Left hindlimb (tissue), 1 donor: ENCODE results near the gene PAFAH2.

Source experiments
- DNase-seq: peaks from one replicate; pipeline ENCODE4 v3.0.0-alpha.2; 2018

Gene PAFAH2

DNA sequence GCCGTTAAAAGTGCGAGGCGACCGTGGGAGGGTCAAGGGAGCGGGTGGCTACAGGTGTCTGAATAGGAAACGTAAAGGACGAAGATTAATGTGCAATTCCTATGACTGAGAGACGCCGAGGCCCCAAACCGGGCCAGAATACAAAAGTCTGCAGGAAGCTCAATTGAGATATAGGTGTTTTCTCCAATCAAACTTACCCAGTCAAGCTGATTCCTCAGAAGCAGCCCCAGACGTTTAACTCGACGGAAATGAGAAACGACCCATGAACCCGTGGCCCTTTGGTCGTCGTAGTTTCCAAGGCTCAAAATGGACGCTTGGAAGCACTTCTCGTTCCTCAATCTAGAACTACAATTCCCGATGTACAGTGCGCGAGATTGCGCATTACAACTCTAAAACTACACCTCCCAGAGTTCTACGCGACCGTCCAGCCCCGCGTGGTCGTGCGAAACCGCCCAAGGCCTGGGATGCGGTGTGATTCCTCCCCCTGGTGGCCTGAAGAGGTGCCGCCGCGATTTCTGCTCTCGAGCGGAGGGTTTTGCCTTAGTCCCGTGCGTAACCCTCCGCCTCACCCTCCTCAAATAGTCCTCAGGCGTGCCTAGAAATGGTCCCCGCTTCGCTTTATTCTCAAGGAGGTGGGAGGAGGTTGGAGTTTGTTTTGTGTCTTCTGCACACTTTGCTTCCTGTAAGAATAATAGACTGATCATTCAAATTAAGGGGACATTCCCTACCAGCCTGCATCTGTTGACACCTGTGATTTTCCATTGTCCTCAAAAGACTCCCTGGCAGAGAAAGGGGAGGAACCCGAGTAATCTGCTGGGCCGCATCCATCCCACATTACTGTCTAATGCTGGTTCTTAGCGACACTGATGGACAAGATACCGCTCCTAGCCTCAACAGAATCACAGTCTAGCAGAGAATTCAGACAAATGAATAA lies at the start of gene PAFAH2:
TSS of gene PAFAH2 (minus strand) at position 236 of the 934 bp plus-strand sequence. CDS start 7,247 bp downstream, outside the sequence.
- DNase-seq, result peak; percentile 98

GRCh38 chr1:26047278-26047874 lies 49.5 kb upstream of the PAFAH2 start:
- DNase-seq, result no peak

DNA sequence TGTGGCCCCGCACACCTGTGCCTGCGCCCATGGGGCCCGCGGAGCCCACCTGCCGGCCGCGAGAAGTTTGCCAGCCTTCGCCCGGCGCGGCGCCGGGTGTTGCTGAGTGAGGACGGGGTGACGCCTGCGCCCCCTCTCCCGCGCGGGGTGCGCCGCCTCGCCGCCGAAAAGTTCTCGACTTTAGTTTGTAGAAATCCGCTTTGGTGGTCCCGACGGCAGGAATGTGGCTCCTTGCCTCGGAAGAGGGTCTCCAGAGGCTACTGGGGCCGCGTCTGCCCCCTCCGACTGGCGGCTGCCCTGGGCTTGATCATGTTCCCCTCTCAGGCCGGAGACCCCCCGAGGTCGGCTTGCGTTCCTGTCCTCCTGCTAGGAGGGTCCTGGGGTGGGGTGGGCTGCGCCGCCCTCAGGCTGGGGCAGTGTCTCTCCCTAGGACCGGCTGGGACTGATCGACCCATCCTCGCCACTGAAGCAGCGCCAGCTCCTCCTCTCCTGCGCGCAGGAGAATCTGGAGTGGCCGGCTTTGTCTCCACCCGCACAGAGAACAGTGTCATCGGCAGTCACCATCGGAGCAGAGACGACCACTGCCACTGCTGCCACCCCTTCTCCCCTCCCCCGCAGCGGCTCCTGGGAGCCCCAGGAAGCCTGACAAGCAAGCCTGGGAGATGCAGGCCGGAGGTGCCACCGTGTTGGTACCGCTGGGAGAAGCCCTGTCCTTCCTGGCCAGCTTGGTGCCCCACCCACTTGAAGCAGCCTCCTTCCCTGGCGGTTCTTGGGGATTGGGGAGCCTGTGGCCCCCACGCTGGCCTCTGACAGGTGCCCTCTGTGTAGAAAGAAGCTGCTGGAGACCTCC lies 48.6 kb upstream of the PAFAH2 start:
- DNase-seq, result no peak

GRCh38 chr1:26045722-26046245 lies 47.9 kb upstream of the PAFAH2 start, which contains the start of gene SLC30A2:
SLC30A2 (minus strand) TSS chr1:26046118; CDS start chr1:26045896, 222 bp downstream.
- DNase-seq, result no peak

GRCh38 chr1:26044971-26045721 lies 47.3 kb upstream of the PAFAH2 start:
- no peak for DNase-seq

DNA sequence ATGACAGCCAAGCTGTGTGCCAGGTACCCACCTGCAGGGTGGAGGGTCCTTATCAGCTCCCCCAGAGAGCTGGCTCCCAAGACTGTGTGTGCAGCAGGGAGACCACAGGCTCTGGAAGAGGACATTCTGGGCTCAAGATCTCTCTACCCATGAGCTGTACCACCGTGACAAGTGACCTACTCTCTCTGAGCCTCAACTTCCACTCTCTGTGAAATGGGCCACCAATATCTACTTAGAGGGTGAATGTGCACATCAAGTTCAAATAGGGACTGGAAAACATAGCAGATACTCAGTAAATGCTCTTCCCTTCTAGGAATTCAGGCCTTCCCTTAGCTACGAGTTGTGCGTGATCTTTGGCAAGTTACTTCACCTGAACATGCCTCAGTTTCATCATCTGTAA lies 46.6 kb upstream of the PAFAH2 start:
- no peak for DNase-seq

- DNase-seq, result no peak
Measured at GRCh38 chr1:26043765-26044164, 45.9 kb upstream of the PAFAH2 start.

DNA sequence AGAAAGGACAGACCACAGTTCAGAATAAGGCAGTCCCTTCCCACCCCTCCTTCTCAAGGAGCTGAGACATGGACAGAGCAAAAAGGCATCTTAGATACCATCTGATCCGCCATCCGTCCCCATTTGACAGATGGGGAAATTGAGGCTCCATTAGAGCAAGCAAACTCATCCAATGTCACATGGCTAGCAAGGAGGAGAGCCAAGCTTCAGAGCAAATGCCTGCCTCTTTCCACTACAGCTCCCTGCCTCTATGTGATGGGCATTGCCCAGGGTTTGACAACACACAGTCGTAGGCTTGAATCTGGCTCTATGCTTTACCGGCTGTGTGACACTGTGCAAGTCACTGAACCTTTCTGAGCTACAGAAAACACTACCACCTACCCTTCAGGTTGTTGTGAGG lies 44.1 kb upstream of the PAFAH2 start:
- DNase-seq, result no peak

- DNase-seq, result no peak
Measured at GRCh38 chr1:26041401-26041800, 43.5 kb upstream of the PAFAH2 start.

- DNase-seq, result no peak
Measured at GRCh38 chr1:26038904-26039303, 41.0 kb upstream of the PAFAH2 start.

DNA sequence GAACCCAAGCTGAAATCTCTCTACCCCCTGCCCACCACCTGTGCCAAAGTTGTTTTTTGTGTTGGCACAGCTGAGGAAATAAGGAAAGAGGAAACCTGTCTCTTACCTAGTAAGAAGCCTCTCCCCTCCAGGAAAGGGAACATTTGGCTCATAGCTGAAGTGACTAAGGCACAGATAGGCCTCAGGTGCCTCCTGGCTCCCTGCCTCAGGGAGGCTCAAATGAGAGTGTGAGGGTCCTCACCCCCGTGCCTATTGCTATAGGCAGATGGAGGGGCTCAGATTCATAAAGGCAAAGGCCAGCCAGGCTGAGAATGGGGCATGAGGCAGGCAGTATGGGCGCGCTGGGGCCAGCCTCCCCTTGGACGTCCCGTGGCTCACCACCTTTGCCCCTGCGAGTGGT lies 40.6 kb upstream of the PAFAH2 start:
- no peak for DNase-seq

- DNase-seq, result no peak
Measured at GRCh38 chr1:26037904-26038303, 40.0 kb upstream of the PAFAH2 start.

- DNase-seq, result no peak
Measured at GRCh38 chr1:26036756-26037281, 39.0 kb upstream of the PAFAH2 start.

DNA sequence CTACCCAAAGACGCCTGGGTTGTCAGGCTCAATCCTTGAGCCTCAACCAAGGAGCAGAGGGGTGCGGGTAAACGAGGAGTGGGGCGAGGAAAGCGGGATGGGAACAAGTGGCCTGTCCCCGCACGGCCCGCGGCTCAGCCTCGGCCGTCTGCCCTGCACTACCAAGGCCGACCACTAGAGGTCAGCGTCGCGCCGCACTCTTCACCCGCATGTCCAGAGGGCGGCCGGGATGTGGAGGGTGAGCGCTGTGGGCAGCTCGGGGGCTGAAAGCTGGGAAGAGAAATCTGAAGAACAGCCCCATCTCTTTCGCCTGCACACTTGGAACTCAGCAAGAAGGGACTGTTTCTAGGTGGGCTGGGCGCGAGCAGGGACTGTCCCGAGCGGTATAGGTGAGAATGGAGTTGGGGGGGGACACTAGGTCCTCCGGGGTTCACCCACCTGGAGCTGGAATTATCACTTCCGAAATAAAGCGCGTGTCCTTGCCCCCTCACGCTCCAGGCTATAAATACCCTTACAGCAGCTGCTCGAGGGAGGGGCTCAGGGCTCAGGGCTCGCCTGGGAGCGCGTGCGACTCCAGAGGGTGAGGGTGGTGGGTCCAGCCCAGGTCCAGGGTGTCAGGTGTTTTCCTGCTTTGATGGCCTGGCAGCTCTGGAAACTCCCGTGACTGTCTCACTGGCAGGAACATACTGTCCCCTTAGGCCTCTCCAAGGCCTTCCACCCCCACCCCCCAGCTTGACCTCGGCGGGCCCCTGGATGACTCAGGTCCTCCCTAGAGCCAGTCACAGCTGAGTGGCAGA lies 38.3 kb upstream of the PAFAH2 start:
- peak; percentile 85 for DNase-seq

DNA sequence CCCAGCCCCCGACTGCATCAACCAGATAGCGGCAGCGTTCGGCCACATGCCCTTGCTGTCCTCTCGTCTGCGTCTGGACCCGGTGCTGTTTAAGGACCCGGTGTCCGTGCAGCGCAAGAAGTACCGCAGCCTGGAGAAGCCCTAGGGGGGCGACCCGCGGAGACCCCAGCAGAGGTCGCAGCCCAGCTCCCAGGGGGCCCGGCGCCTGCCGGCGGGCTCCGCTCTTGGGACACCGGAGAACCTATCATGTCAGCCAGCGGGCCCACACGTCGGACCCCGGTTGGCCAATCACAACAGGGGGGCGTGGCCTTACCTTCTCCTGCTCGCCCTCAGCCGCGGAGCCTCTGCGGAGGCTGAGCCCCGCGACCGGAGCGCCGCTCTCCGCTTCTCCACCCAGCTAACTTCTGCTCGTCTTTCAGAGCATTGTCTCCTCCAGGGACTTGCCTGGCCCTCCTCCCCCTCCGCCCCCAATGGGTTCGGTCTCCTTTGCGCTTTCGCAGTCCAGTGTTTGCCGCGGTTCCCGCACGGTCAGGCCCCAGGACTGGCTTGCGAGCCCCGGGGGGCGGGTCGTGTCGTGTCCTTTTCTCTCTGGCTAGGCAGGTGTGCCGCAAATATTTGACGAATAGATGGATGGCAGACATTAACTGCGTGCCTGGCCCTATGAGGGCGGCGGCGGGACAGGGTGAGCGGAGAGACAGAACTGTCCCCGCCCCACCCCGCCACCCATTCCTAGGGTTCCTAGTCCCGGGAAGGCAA lies 37.5 kb upstream of the PAFAH2 start:
- peak; percentile 92 for DNase-seq

DNA sequence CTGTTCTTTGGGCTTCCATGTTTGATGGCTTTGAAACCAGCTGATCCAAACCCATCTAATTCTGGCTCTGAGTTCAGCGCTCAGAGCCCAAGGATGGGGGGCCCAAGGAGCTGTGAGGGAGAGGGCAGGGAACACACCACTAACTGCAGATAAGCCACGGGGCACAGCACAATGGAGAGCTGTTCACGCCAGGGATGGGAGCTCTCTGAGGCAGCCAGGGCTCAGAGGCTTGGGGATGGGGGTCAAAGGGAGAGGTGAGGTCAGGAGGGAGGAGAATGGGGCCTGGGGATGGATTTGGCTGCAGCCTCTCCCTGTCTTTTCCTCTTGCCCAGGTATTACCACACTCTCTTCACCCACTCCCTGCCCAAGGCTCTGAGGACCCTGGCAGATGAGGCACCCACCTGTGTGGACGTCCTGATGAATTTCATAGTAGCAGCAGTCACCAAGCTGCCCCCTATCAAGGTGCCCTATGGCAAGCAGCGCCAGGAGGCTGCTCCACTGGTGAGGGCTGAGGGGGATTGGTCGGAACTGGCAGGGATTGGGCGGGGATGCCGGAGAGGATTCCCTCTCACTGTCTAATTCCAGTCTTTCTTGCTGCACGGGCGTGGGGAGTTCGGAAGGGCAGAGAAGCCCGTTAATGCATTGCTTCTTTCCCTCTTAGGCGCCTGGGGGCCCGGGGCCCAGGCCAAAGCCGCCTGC lies 36.8 kb upstream of the PAFAH2 start:
- DNase-seq, result no peak

- DNase-seq, result no peak
Measured at GRCh38 chr1:26032656-26033357, 34.9 kb upstream of the PAFAH2 start.

- DNase-seq, result no peak
Measured at GRCh38 chr1:26031611-26032220, 33.9 kb upstream of the PAFAH2 start.
